AG08395 (cell line): ENCODE data around the gene HARBI1.

ENCODE experiments used
- DNase-seq: peaks from one replicate; pipeline ENCODE4 v3.0.0; 2012; ENCODE audit warnings: mixed read lengths, low spot score

The HARBI1 gene

GRCh38 chr11:46633291-46634217 is 16.5 kb upstream of the HARBI1 start:
- no peak for DNase-seq

- no peak for DNase-seq
Observed at GRCh38 chr11:46632502-46632901, 15.5 kb upstream of the HARBI1 start.

GRCh38 chr11:46631676-46632075 is 14.6 kb upstream of the HARBI1 start:
- DNase-seq, result no peak

GRCh38 chr11:46630237-46630636 is 13.2 kb upstream of the HARBI1 start:
- no peak for DNase-seq

GRCh38 chr11:46628961-46629360 is 11.9 kb upstream of the HARBI1 start:
- no peak for DNase-seq

GRCh38 chr11:46625406-46625805 is 8.4 kb upstream of the HARBI1 start:
- no peak for DNase-seq

GRCh38 chr11:46618837-46619236 is 1.8 kb upstream of the HARBI1 start:
- DNase-seq, result no peak

GRCh38 chr11:46617972-46618314 is 916 bp upstream of the HARBI1 start:
- DNase-seq, result no peak

- DNase-seq, result no peak
Observed at GRCh38 chr11:46616551-46617133, 385 bp downstream of the HARBI1 start.

- peak; percentile 25 for DNase-seq
Observed at GRCh38 chr11:46615756-46616155, 1.3 kb downstream of the HARBI1 start.

GRCh38 chr11:46612326-46612725 is 4.7 kb downstream of the HARBI1 start:
- no peak for DNase-seq

GRCh38 chr11:46611526-46612304 is 5.3 kb downstream of the HARBI1 start:
- DNase-seq, result no peak

- DNase-seq, result no peak
Observed at GRCh38 chr11:46609386-46609785, 7.6 kb downstream of the HARBI1 start.

GRCh38 chr11:46607516-46607915 is 9.5 kb downstream of the HARBI1 start:
- no peak for DNase-seq

GRCh38 chr11:46604796-46605195 is 12.2 kb downstream of the HARBI1 start:
- no peak for DNase-seq

GRCh38 chr11:46603704-46604308 is 13.2 kb downstream of the HARBI1 start:
- no peak for DNase-seq

GRCh38 chr11:46601129-46601528 is 15.9 kb downstream of the HARBI1 start:
- no peak for DNase-seq

GRCh38 chr11:46600194-46600960 is 16.6 kb downstream of the HARBI1 start:
- DNase-seq, result no peak

- DNase-seq, result no peak
Observed at GRCh38 chr11:46599340-46600193, 17.5 kb downstream of the HARBI1 start.

GRCh38 chr11:46597609-46598219 is 19.3 kb downstream of the HARBI1 start:
- DNase-seq, result no peak
